Renal pelvis (tissue), 4 donors: ENCODE measurements around the gene PGC. TPM values are rescaled to one million over a fixed set of nuclear protein-coding genes. Genes with fewer than 3 reads are reported as not detected.

Experiments
- DNase-seq: peaks from one replicate; pipeline ENCODE4 v3.0.0-alpha.2; 2013
- polyA plus RNA-seq, 3 donors: library from polyadenylated mRNA; unstranded; fragments of 120-200 nt; gene quantifications; one replicate each; pipeline ENCODE4 v1.2.1, GENCODE V29; 2013; ENCODE audit not compliant: insufficient read length in 3 of 3

The PGC gene
- polyA plus RNA-seq, 3 donors: 0.16 TPM; not detected in 2

DNA sequence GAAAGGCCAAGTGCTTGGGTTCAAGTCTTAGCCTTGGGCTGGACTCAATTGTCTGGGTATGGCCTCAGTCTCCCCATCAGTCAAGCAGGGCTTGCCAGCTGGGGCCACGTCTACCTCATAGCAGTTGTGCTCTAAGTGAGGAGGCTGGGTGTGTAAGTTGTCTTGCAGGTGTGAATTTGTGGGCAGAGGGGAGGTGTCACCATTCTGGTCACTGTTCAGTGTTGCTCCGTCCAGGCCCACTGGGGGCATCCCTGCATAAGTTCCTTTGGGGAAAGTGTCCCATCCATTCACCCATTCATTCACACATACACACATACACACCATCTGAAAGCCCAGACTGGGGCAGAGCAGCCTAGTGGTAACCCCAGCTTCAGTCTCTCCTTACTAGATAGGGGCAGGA, 48.1 kb downstream of the PGC start:
- no peak for DNase-seq

DNA sequence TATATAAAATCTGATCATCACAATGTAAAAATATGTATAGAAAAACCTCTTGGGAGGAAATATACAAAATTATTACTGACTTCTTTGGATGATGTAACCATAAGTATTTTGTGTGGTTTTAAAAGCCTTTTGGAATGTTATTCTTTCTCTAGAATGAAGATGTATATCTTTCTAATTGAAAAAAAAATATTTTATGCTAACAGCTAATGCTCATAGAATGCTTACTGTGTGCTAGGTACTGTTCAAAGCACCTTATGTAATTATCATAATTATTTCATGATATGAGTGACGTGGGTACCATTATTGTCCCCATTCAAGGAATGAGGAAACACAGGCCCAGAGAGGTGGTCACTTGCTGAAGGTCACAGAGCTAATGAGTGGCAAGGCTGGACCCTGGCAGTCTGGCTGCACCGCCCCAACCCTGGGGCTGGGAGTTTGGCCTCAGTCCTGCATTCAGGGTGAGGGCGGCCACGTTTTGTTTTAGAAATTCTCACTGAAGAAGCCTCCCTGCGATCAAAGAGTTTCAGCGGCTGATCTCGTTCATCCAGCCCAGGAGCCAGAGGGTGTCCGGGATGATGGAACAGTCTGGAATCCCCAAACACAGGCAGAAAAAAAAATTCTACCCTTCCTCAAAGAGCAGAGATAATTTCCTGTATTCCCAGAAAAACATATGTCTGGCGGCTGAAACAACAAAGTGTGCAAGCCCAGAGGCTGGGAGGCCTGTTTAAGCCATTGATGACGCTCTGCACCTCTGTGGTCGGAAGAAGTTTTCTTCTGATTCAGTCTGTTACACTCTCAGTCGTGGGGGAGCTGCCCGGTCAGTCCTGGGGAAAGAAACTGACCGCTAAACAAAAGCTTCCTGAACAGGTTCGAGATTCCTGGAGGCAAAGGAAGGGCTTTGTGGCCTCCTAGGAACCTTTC, 49.1 kb downstream of the PGC start:
- DNase-seq: no peak

DNA sequence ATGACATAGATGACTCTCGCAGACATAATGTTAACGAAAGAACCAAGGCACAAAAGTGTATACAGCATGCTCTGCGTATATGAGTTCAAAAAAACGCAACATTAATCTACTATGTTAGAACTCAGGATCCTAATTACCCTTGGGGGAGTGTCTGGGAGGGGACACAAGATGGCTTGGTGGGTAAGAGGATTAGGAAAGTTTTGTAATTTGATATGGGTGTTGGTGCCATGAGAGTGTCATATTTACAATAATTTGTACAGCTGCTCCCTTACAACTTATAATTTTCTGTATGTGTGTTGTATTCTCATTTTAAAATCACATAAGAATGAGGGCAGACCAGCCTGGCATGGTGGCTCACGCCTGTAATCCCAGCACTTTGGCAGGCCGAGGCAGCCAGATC, 50.4 kb downstream of the PGC start:
- DNase-seq: no peak

DNA sequence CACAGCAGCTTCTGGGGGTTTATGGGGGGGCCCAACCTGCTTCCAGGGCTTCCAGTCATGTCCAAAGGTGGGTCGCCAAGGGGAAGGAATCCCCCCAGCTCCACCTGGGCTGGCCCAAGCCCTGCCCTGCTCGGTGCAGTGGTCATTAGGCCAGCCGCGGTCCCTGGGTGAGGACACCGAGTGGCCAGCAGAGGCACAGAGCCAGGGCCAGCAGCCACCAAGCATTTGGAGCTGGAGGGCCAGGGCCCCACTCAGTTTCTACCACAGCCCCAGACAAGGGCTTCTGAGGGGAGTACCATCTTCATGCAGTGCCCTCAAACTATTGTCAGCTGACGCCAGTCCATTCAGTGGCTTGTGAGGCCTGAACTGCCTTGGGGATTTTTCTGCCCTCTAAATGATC, 51.4 kb downstream of the PGC start:
- no peak for DNase-seq

DNA sequence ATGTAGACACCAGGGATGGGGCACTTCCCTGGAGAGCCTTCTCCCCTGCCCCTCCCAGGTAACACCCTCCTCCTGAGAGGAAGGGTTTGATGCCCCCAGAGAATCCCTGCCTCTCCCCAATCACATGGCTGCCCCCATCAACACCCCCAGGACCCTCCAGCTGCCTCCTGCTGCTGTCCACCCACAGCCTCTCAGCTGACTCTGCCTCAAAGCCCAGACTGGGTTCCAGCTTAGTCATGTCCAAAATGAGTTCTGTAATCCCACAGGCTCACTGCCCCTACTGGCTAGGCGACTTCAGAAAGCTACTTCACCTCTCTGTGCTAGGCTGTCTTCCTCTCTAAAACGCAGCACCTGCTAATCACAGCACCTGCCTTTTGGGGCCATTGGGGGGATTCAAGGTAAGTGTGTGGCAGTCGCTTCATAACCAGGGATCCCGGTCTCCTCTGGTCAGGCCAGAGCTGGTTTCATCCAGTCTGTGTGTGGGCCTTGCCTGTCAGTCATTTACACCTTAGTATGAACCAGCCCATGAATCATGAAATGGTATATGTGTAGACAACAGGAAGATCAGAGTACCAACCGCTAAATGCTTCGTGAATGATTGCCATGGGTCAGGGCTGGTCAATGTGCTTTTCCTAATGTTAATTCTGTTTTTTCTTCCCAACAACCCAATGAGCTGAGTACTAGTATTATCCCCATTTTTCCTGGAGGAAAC, 52.2 kb downstream of the PGC start:
- DNase-seq: no peak

DNA sequence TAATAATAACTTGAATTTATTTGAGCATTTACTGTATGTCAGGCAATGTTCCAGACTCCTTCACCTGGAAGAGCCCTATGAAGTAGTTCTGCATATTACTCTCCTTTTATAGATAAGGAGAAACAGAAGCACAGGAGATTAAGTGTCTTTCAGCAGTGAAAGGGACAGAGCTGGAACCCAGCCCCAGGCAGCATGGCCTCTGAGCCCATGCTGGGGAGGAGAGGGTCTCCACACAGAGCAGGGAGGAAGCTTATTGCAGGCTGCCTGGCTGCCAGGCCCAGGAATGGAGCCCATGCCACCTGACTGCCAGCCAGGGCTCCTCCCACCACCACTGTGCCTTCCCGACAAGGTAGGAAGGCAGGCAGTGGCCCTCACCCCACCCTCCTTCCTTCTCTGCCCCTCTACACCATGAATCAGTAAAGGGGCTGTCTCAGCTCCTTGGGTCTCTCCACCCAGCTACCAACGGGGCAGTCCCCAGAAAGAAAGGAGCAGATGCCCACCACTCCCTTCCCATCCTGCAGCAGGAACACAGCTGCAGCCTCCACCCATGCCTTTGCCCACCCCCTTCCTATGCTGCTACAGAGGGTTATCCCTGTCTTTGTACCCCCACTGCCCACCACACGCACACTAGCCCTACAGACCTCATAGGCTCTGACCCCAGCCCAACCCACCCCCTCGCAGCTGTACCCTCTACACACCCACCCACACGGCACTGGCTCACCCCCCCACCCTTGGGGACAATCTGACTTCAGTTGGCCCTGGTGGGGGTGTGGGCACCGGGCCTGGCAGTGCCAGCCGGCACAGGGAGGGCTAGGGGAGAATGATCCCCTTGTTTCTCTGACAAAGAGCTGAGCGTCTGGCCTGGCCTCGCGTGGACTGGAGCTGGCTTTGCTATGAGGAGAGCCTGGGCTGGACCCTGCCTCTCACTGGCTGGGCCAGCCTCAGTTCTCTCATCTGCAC, 53.6 kb downstream of the PGC start:
- no peak for DNase-seq

DNA sequence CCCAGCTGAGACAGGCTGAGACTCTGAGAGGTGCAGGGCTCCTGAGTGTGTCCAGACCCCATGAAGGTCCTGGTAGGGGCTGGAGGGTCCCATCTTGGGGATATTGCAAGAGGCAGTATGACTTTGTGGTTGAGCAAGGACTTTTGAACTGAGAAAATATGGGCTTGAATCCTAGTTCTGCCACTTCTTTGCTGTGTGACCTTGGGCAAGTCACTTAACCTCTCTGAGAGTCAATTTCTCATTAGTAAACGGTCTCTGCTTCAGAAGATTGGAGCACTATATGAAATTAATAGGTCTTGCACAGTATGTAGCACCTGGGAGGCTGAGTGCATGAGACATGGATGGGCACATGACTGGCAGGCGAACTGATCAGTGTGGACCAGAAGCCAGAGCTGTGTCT, 54.5 kb downstream of the PGC start:
- no peak for DNase-seq

DNA sequence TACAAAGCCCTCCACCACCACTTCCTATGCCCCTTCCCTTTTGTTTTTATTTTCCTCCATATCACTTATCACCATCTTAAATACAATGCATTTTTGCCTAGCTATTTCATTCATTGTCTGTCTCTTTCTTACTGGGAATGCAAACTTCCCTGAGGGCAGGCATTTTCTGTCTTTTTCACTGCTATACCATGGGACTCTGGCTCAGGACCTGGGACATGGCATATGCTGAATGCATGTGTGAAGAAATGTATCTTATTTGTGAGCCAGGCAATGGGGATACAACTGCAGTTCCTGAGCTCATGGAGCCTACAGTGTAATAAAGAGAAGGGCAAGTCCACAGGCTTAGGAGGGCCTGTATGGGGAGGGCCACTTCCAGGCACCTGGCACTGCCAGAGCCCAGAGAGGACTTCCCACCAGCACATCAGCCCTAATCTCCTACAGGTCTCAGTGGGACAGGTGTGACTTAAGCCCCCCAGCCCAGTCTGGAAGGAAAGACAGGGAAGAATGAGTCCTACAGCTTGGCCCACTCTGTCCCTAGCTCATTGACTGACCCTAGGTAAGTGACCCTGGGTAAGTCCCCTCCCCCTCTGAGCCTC, 55.0 kb downstream of the PGC start:
- no peak for DNase-seq

DNA sequence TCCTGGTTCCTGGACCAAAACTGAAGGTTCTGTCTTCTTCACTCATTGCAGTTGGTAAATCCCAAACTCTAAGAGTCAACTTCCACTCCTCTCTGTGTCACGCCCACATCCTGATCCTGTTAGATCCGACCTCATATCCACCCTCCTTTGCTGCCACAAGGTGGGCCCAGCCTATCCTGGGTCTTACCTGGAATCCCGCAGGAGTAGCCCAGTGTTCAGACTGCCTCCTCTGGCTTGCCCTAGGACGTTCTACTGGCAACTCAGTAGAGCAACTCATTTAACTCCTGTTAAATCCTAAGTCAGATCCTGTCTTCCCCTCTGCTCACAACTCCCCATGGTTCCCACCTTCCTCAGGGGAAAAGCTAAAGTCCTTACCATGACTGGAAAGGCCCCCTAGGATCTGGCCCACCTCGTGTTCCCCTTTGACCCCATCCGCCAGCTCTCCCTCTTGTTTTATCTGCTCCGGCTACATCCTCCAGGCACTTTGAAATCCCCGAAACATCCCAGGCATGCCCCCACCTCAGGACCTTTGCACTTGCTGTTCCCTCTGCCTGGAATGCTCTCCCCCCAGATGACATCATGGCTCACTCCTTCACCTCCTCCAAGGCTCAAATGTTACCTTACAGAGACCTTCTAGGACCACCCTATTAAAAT, 55.6 kb downstream of the PGC start:
- DNase-seq: no peak

DNA sequence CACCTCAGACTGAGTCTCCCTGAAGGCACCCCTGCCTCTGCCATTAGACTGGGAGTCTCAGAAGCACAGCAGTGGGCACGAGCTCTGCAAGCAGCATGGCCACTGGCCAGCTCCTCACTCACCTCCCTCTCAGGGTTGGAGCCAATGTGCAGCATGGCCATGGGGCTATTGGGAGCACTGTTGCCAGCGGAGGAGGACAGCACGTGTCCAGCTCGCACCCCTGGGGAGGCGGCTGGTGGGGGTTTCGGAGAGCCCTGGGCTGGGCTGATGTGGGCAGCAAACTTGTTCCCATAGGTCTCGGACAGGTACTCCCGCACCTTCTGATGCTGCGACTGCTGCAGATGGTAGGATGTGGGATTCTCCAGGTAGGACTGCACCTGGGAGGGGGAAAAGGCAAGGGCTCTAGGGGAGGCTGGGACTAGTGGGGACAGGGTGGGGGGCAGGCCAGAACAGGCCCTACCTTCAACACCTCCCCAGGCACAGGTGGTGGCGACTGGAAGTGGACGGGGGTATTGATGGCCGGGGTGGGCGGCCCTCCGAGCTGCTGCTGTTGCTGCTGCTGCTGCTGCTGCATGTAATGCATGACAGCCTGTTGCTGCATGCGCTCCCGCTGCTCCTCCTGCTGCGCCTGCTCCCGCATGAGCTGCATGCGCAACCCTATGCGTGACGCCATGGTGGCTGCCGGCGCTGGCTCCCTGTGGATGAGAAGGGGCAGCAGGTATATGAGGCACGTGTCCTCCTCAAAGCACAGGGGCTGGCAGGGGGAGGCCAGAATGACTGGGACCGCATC, 56.5 kb downstream of the PGC start:
- no peak for DNase-seq

DNA sequence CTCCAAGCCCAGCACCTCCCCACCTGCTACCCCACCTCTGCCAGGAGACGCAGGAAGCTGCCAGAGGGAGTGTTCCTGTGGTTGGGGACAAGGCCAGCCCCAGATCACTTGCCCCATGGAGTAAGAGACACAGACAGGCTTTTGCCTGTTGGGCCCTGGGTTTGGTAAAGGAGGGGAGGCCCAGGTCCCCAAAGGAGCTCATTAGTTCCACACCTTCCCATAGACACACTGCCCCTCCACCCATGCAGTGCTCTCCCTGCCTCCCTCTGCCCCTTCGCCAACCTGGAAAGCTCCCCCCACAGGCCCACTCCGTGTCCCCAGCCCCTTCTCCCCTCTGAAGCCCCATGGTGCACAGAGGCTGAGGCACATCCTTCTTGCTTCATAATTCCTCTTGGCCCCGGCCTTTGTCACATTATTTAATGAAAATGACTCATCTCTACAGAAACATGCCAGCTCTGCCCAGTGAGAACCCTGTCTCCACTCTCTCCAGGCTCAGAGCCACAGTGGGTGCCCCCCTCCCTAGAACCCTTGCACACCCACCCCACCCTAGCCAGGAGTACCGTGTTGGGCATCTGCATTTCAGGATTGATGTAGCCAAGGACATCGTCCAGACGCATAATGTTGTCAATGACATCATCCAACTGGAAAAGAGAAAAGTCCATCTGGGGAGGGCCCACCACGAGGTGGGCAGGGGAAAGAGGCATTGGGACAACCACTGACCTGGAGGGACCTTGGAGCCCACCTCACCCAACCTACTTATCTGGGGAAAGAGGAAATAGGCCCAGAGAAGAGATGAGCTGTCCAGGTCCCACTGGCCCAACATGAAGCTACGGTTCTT, 57.8 kb downstream of the PGC start:
- no peak for DNase-seq

DNA sequence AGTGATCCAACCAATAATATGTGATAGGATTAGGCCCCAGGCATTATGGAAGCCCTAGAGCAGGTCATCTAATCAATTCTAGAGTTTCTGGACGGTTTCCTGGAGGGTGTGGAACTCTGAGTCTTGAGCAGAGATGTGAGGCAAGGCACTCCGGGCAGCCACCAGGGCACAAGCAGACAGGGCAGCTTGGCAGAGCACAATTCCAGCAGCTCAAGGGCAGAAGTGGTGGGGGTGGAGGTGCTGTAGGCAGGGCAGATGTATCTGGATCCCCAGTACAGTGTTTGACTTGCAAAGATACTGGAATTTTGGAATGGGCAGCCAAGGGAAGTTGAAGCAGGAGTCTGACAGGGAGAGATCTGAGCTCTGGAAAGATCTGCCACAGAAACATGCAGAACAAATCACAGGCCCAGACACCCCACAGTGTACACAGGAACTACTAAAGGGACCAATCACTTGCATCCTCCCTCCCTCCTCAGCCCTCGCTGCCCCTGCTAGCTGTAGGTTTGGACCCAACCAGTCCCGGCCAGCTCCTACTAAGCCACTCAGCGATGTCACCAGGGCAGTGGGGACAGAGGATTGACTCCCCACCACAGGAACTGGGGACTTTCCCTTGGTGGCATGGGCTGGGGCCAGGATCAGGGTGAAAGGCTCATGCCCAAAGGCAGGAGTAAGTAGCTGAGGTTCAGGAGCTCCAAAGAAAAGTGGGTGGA, 58.8 kb downstream of the PGC start:
- no peak for DNase-seq

DNA sequence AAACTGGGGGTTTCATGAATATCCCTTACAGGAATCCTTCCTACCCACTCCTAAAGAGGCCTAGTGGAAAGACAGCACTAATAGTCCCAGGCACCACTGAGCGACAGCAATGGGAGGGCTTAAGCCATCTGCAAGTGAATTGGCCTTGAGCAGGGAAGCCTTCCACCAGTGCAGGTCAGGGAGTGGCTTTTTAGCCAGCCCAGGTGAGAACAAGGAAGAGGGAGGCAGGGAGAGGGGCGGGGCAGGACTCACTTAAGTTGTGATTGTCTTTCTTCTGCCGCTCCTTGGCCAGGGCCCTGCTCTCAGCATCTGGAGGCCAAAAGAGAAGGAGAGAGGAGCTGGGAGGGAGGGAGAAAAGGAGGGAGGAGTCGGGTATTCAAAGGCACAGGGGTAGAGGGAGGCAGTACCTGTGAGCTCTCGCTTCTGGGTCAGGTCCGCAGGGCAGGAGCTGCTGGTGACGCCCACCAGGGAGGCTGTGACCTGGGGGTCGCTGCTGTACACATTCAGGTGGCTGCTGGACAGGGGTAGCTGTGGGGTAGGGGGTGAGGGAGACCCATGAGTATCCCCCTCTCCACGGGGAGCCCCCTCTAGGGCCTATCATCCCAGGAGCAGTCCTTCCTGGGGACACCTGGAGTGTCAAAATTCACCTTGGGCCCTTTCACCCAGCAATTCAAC, 59.6 kb downstream of the PGC start:
- no peak for DNase-seq

Other genes with a start within 250 kb of the PGC start
- gene FOXP4, start 201.0 kb downstream of the PGC start, polyA plus RNA-seq: 10 to 100 TPM; 34.3 to 48.4 (median 45.7) TPM
- 10 to 100 TPM; 39.6 to 67.5 (median 47.6) TPM for gene MDFI, start 108.9 kb downstream of the PGC start, polyA plus RNA-seq
- gene TFEB, start 11.8 kb downstream of the PGC start, polyA plus RNA-seq: 1 to 10 TPM; 7.9 to 9.9 (median 9.4) TPM
- 1 to 10 TPM; 6.0 to 9.2 (median 8.6) TPM for gene FRS3, start 32.5 kb upstream of the PGC start, polyA plus RNA-seq
- 1 to 10 TPM; 3.2 to 7.0 (median 6.0) TPM for gene PRICKLE4, start 33.4 kb upstream of the PGC start, polyA plus RNA-seq
- 100 to 1,000 TPM; 216 to 241 (median 225) TPM for gene TOMM6, start 40.3 kb upstream of the PGC start, polyA plus RNA-seq
- 10 to 100 TPM in 2 of 3 donors, 1 to 10 TPM in 1; 9.9 to 16.9 (median 14.9) TPM for gene USP49, start 148.0 kb upstream of the PGC start, polyA plus RNA-seq
- 10 to 100 TPM; 34.1 to 38.8 (median 35.4) TPM for gene MED20, start 173.7 kb upstream of the PGC start, polyA plus RNA-seq
- gene BYSL, start 174.1 kb upstream of the PGC start, polyA plus RNA-seq: 10 to 100 TPM; 27.9 to 34.0 (median 29.4) TPM
- gene CCND3, start 194.4 kb upstream of the PGC start, polyA plus RNA-seq: 10 to 100 TPM; 25.9 to 32.8 (median 32.7) TPM